AG04450 (cell line): Measurements from ENCODE around the gene OR2A12. TPM values are rescaled to one million over a fixed set of nuclear protein-coding genes. Genes with fewer than 3 reads are reported as not detected.

Experiments
- CTCF ChIA-PET: fragments of 300-600, 350-600 bp; formaldehyde crosslinking; extraction: SDS; loops from one replicate; lab custom pipeline; 2022; ENCODE audit warnings: antibody characterized with exemption, inconsistent platforms; lab: Charles Lee
- POLR2A ChIA-PET: fragments of 350-600 bp; formaldehyde crosslinking; extraction: SDS; loops from one replicate; lab custom pipeline; 2021; ENCODE audit warnings: antibody characterized with exemption, inconsistent platforms; lab: Yijun Ruan, JAX
- DNase-seq: peaks from one replicate; pipeline ENCODE4 v3.0.0-alpha.2; 2011; ENCODE audit warnings: low read depth, low spot score
- H3K27ac ChIP-seq: one replicate; pipeline ENCODE4 v1.5.1; 2012; ENCODE audit warnings: low read depth, low read length, control low read depth
- H3K27me3 ChIP-seq: one replicate; pipeline ENCODE4 v1.6.0; 2012; ENCODE audit warnings: low read length; ENCODE audit not compliant: control insufficient read depth, insufficient read depth
- H3K4me3 ChIP-seq: 2 replicates; pipeline ENCODE4 v1.5.1; 2011; ENCODE audit warnings: mild to moderate bottlenecking, low read depth, low read length, control low read depth
- H3K9me3 ChIP-seq: 2 replicates; pipeline ENCODE4 v1.5.1; 2012; ENCODE audit warnings: low read length; ENCODE audit not compliant: control insufficient read depth, insufficient read depth
- CTCF ChIP-seq: IDR thresholded peaks from 2 replicates; pipeline ENCODE4 v1.5.1; 2011; ENCODE audit warnings: low read depth, low read length, control low read depth, inconsistent platforms
- polyA plus RNA-seq: library from polyadenylated mRNA; depleted of rRNA; stranded (reverse); fragments of >200 nt; gene quantifications from 2 replicates; pipeline ENCODE4 v1.2.3, GENCODE V29; 2011

The OR2A12 gene
- polyA plus RNA-seq, 1 experiment = not detected

GRCh38 chr7:144098776-144099175, 12.7 kb downstream of the OR2A12 start:
- CTCF ChIA-PET = no interaction called here
- no peaks in the 10 kb centered on the region for H3K9me3 ChIP-seq
- TF ChIP-seq CTCF = no peak
- no peak for DNase-seq
- no peak overlapping the region for H3K4me3 ChIP-seq
- no peaks in the 10 kb centered on the region for H3K27me3 ChIP-seq
- POLR2A ChIA-PET = no interaction called here
- H3K27ac ChIP-seq = no peak overlapping the region

GRCh38 chr7:144100607-144101006, 14.5 kb downstream of the OR2A12 start:
- DNase-seq = no peak
- CTCF ChIA-PET = no interaction called here
- H3K27me3 ChIP-seq = no peaks in the 10 kb centered on the region
- H3K4me3 ChIP-seq = no peak overlapping the region
- TF ChIP-seq CTCF = no peak
- no peak overlapping the region for H3K27ac ChIP-seq
- H3K9me3 ChIP-seq = no peaks in the 10 kb centered on the region
- POLR2A ChIA-PET = no interaction called here

GRCh38 chr7:144102041-144102440, 16.0 kb downstream of the OR2A12 start:
- no peaks in the 10 kb centered on the region for H3K9me3 ChIP-seq
- H3K4me3 ChIP-seq = no peak overlapping the region
- TF ChIP-seq CTCF = no peak
- DNase-seq = no peak
- H3K27me3 ChIP-seq = no peaks in the 10 kb centered on the region
- ChIA-PET CTCF (no interaction called here), POLR2A (no interaction called here)
- no peak overlapping the region for H3K27ac ChIP-seq

- Histone ChIP-seq H3K4me3 (no peak overlapping the region), H3K27me3 (no peaks in the 10 kb centered on the region), H3K27ac (no peak overlapping the region), H3K9me3 (no peaks in the 10 kb centered on the region)
- POLR2A ChIA-PET = no interaction called here
- DNase-seq = no peak
- TF ChIP-seq CTCF = no peak
- CTCF ChIA-PET = interaction anchor here (0.6 to 1.2 kb wide), 2 partner anchors 23 to 303 kb away, joined by 4 to 8 read pairs; no protein-coding TSS in a partner anchor
Measured at GRCh38 chr7:144105211-144105610, 19.1 kb downstream of the OR2A12 start.

GRCh38 chr7:144109283-144109682, 23.2 kb downstream of the OR2A12 start, which contains the start of gene OR2A2:
OR2A2 (plus strand) TSS chr7:144109583; CDS start chr7:144109583, 0 bp downstream.
- ChIA-PET CTCF (interaction anchor here (0.7 to 1.7 kb wide), 2 partner anchors 19 to 68 kb away, joined by 3 to 4 read pairs; no protein-coding TSS in a partner anchor), POLR2A (no interaction called here)
- no peak within 1 kb of the TSS for H3K4me3 ChIP-seq
- H3K9me3 ChIP-seq = no peaks in the 10 kb centered on the region
- H3K27me3 ChIP-seq = no peaks in the 10 kb centered on the region
- TF ChIP-seq CTCF = no peak
- no peak for DNase-seq
- no peak within 1 kb of the TSS for H3K27ac ChIP-seq
